AG04450 (cell line): ENCODE data around the gene VSTM2L. TPM values are rescaled to one million over a fixed set of nuclear protein-coding genes. Genes with fewer than 3 reads are reported as not detected.

Experiments used
- CTCF ChIA-PET: fragments of 300-600, 350-600 bp; formaldehyde crosslinking; extraction: SDS; loops from one replicate; lab custom pipeline; 2022; ENCODE audit warnings: antibody characterized with exemption, inconsistent platforms; lab: Charles Lee
- POLR2A ChIA-PET: fragments of 350-600 bp; formaldehyde crosslinking; extraction: SDS; loops from one replicate; lab custom pipeline; 2021; ENCODE audit warnings: antibody characterized with exemption, inconsistent platforms; lab: Yijun Ruan, JAX
- DNase-seq: peaks from one replicate; pipeline ENCODE4 v3.0.0-alpha.2; 2011; ENCODE audit warnings: low read depth, low spot score
- H3K27ac ChIP-seq: one replicate; pipeline ENCODE4 v1.5.1; 2012; ENCODE audit warnings: low read depth, low read length, control low read depth
- H3K27me3 ChIP-seq: one replicate; pipeline ENCODE4 v1.6.0; 2012; ENCODE audit warnings: low read length; ENCODE audit not compliant: control insufficient read depth, insufficient read depth
- H3K4me3 ChIP-seq: 2 replicates; pipeline ENCODE4 v1.5.1; 2011; ENCODE audit warnings: mild to moderate bottlenecking, low read depth, low read length, control low read depth
- H3K9me3 ChIP-seq: 2 replicates; pipeline ENCODE4 v1.5.1; 2012; ENCODE audit warnings: low read length; ENCODE audit not compliant: control insufficient read depth, insufficient read depth
- polyA plus RNA-seq: library from polyadenylated mRNA; depleted of rRNA; stranded (reverse); fragments of >200 nt; gene quantifications from 2 replicates; pipeline ENCODE4 v1.2.3, GENCODE V29; 2011
- TF ChIP-seq, protein P1 (sequence below): IDR thresholded peaks from 2 replicates; pipeline ENCODE4 v1.5.1; 2011; ENCODE audit warnings: low read depth, low read length, control low read depth, inconsistent platforms

The VSTM2L gene
- polyA plus RNA-seq, 1 experiment: 0.25 TPM

DNA sequence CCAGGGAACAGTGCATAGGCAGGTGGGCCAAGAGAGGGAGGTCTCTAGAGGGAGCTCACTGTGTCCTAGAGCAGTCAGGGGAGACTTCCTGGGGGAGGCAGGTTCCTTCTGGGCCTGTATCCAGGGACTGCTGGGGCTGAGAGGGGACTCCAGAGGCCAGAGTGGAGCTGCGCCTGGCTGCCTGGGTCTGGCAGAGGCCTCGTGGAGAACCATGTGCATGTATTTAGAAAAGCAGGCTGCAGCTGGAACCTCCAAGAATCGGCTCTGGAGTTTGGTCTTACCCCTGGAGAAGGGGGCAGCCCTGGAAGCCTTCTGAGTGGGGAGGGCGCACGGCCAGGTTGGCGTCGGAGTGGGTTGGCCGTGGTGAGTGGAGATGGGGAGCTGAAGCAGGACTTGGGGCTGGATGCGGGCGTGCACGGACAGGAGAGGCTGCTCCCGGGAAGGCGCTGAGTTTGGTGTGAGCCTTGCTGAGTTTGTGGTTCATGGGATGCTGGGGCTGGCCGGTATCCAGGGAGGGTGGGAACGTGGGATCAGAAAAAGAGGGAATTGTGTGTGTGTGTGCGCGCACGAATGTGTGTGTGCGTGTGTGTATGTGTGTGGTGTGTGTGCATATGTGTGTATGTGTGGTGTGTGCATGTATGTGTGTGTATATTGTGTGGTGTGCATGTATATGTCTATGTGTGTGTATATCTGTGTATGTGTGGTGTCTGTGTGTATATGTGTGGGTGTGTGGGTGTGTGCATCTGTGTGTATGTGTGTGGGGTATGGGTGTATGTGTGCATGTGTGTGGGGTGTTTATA is 10.8 kb downstream of the VSTM2L start:
- no peak for DNase-seq
- ChIA-PET POLR2A (no interaction called here), CTCF (interaction anchor here (0.8 kb wide), 1 partner anchor 350 kb away, joined by 3 read pairs; no protein-coding TSS in a partner anchor)
- Histone ChIP-seq H3K27ac (no peak overlapping the region), H3K9me3 (no peaks in the 10 kb centered on the region; the same call in 1 of the 2 replicates), H3K27me3 (peaks cover 82% of the 10 kb centered on the region), H3K4me3 (no peak overlapping the region)
- TF ChIP-seq, protein P1, sequence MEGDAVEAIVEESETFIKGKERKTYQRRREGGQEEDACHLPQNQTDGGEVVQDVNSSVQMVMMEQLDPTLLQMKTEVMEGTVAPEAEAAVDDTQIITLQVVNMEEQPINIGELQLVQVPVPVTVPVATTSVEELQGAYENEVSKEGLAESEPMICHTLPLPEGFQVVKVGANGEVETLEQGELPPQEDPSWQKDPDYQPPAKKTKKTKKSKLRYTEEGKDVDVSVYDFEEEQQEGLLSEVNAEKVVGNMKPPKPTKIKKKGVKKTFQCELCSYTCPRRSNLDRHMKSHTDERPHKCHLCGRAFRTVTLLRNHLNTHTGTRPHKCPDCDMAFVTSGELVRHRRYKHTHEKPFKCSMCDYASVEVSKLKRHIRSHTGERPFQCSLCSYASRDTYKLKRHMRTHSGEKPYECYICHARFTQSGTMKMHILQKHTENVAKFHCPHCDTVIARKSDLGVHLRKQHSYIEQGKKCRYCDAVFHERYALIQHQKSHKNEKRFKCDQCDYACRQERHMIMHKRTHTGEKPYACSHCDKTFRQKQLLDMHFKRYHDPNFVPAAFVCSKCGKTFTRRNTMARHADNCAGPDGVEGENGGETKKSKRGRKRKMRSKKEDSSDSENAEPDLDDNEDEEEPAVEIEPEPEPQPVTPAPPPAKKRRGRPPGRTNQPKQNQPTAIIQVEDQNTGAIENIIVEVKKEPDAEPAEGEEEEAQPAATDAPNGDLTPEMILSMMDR: no peak

DNA sequence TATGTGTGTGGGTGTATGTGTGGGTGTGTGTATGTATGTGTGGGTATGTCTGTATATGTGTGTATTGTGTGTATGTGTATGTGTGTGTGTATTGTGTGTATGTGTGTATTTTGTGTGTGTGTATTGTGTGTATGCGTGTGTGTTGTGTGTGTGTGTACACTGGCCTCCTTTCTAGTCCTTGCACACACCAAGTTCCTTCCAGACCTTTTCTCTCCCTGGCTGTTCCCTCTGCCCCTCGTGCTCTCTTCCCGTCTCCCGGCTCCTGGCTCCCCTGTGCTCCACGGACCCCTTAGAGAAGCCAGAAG is 11.4 kb downstream of the VSTM2L start:
- no peaks in the 10 kb centered on the region; the same call in 1 of the 2 replicates for H3K9me3 ChIP-seq
- ChIA-PET CTCF (no interaction called here), POLR2A (interaction anchor here (0.8 kb wide), 1 partner anchor 12 kb away, joined by 3 read pairs; no protein-coding TSS in a partner anchor)
- peaks cover 82% of the 10 kb centered on the region for H3K27me3 ChIP-seq
- H3K4me3 ChIP-seq: no peak overlapping the region
- H3K27ac ChIP-seq: no peak overlapping the region
- TF ChIP-seq, protein P1: no peak
- DNase-seq: no peak

DNA sequence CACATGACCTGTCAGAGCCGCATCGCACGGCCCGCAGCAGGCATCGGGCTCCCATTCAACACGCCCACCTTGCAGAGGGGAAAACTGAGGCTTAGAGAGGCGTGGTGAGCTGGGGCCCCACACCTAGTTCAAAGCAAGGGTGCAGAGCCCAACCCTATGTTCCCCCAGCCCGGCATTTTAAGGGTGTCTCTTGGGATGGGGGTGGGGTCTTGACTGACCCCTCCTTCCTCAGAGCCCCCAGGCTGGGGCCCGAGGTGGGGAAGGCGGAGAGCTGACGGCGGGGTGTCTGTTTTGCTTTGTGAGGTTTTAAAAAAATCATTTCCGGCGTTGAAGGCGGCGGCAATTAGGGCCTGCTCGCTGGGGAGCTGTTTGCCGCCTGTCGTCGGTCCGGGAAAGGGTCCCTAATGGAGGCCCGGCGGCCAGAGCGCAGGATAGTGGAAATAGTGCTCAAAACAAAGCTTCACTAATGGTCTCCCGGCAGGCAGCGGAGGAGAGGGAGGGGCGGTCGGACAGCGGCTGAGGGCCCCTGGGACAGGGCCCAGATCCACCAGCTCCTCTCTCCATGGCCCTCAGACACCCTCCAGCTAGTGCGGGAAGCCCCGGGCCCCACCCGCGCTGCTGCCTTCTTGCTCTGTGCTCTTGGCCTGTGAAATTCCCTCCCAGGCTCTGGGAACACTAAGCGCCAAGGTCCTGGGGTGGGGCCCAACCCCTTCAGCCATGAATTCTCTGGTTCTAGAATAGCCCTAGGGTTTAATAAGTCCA is 11.9 kb downstream of the VSTM2L start:
- Histone ChIP-seq H3K27me3 (peaks cover 84% of the 10 kb centered on the region), H3K27ac (no peak overlapping the region), H3K9me3 (no peaks in the 10 kb centered on the region; the same call in 1 of the 2 replicates), H3K4me3 (no peak overlapping the region)
- TF ChIP-seq, protein P1: no peak
- ChIA-PET POLR2A (interaction anchor here (0.8 kb wide), 1 partner anchor 13 kb away, joined by 3 read pairs; no protein-coding TSS in a partner anchor), CTCF (interaction anchor here (0.6 to 0.9 kb wide), 3 partner anchors 78 to 351 kb away, joined by 3 to 5 read pairs (median 3); no protein-coding TSS in a partner anchor)
- DNase-seq: no peak

DNA sequence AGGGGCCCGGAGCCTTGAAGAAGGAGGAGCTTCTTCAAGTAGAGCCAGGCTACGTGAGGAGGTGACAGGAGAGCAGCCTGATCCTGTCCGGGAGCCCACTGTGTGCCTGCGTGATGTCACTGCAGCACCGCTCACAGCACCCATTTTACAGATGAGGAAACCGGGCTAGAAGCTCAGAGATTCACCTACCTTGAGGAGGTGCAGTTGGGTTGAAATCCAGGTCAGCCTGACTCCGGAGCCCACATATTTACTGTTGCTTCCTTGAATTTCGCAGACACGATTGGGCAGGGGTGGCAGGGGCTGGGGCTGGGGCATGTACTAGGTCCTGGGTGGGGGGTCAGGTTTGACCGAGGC is 12.5 kb downstream of the VSTM2L start:
- peaks cover 84% of the 10 kb centered on the region for H3K27me3 ChIP-seq
- no peak overlapping the region for H3K4me3 ChIP-seq
- CTCF ChIA-PET: interaction anchor here (0.7 to 0.9 kb wide), 2 partner anchors 77 to 306 kb away, joined by 3 to 5 read pairs; no protein-coding TSS in a partner anchor
- no peaks in the 10 kb centered on the region; the same call in 1 of the 2 replicates for H3K9me3 ChIP-seq
- DNase-seq: no peak
- no peak overlapping the region for H3K27ac ChIP-seq
- TF ChIP-seq, protein P1: no peak
- POLR2A ChIA-PET: no interaction called here
